Suppressor macrophage treated with lipopolysaccharide for 1 hour (primary cell): Measurements from ENCODE around the gene EPO.
"Not testable (repeated sequence)": the region's sequence is repeated elsewhere in the genome, so short reads cannot be mapped to it uniquely, and the experiment has no call there.

Source experiments
- DNase-seq, 3 donors: peaks; one replicate each; pipeline ENCODE4 v3.0.0-alpha.2; 2020 to 2022

Gene EPO

GRCh38 chr7:100705753-100706671 is 14.3 kb upstream of the EPO start, which contains the start of gene POP7:
POP7 (plus strand) TSS chr7:100706121; CDS start chr7:100706831, 710 bp downstream.
- peak; percentile 99 to 100 (median 100) for DNase-seq

- DNase-seq, result no peak
Measured at GRCh38 chr7:100706672-100707311, 13.5 kb upstream of the EPO start.

GRCh38 chr7:100708395-100708794 is 11.9 kb upstream of the EPO start:
- no peak for DNase-seq

GRCh38 chr7:100710452-100710851 is 9.8 kb upstream of the EPO start:
- DNase-seq, result peak in 1 of 3 donors; percentile 2

- peak in 1 of 3 donors; percentile 6 for DNase-seq
Measured at GRCh38 chr7:100711369-100711768, 8.9 kb upstream of the EPO start.

- DNase-seq, result no peak
Measured at GRCh38 chr7:100714725-100715124, 5.5 kb upstream of the EPO start.

- peak in 1 of 3 donors; percentile 11 for DNase-seq
Measured at GRCh38 chr7:100717073-100717472, 3.2 kb upstream of the EPO start.

- DNase-seq, result peak in 1 of 3 donors; percentile 7
Measured at GRCh38 chr7:100719523-100720278, 567 bp upstream of the EPO start.

GRCh38 chr7:100720671-100721504 is 620 bp downstream of the EPO start:
- peak in 1 of 3 donors; percentile 10 for DNase-seq

GRCh38 chr7:100721505-100721812 is 1.2 kb downstream of the EPO start:
- DNase-seq, result peak in 1 of 3 donors; percentile 14

- DNase-seq, result peak in 1 of 3 donors; percentile 2
Measured at GRCh38 chr7:100722480-100723212, 2.4 kb downstream of the EPO start.

GRCh38 chr7:100723732-100724275 is 3.5 kb downstream of the EPO start:
- DNase-seq, result no peak

- not testable (repeated sequence) for DNase-seq
Measured at GRCh38 chr7:100724364-100724763, 4.1 kb downstream of the EPO start.

- no peak for DNase-seq
Measured at GRCh38 chr7:100726996-100727761, 6.9 kb downstream of the EPO start.

- DNase-seq, result no peak
Measured at GRCh38 chr7:100728196-100728595, 7.9 kb downstream of the EPO start.

- no peak for DNase-seq
Measured at GRCh38 chr7:100730136-100730800, 10.0 kb downstream of the EPO start.

GRCh38 chr7:100731937-100732636 is 11.8 kb downstream of the EPO start:
- no peak for DNase-seq

- no peak for DNase-seq
Measured at GRCh38 chr7:100735730-100736129, 15.5 kb downstream of the EPO start.

GRCh38 chr7:100736671-100737070 is 16.4 kb downstream of the EPO start:
- DNase-seq, result no peak
